Measurements from ENCODE around the gene FOXP1. TPM values are rescaled to one million over a fixed set of nuclear protein-coding genes. Genes with fewer than 3 reads are reported as not detected.

The FOXP1 gene
- total and polyA plus RNA-seq, 2 donors (not counting 1 experiment from before 2014, with no cell fraction given) = 91.1 to 508 TPM

- Histone ChIP-seq H2AFZ (ENCODE audit: insufficient read depth, low read depth, low read length, poor library complexity, severe bottlenecking) (no peak overlapping the region), H3K4me3 (ENCODE audit: control extremely low read depth in 1 of 5, extremely low read depth in 1 of 5, insufficient read depth in 1 of 5, low read depth in 2 of 5, low read length in 4 of 5) (no peak overlapping the region), H4K20me1 (ENCODE audit: control insufficient read depth, insufficient read depth, low read length, poor library complexity, severe bottlenecking) (peaks cover 61% of the 10 kb centered on the region), H3K9me3 (ENCODE audit: control extremely low read depth in 1 of 3, control insufficient read depth in 2 of 3, insufficient read depth in 1 of 3, low read length in 2 of 3) (no peaks in the 10 kb centered on the region), H3K4me2 (replicated peaks; ENCODE audit: low read depth, low read length, poor library complexity, severe bottlenecking) (no peak overlapping the region), H3K27ac (ENCODE audit: low read length in 2 of 2) (no peak overlapping the region), H3K36me3 (replicated peaks in 1 of 2; ENCODE audit: control extremely low read depth in 1 of 2, control insufficient read depth in 1 of 2, extremely low read depth in 1 of 2, insufficient read depth in 2 of 2, low read length in 1 of 2) (peaks cover 7 to 67% of the 10 kb centered on the region in 2 experiments), H3K4me1 (ENCODE audit: control insufficient read depth in 2 of 2, insufficient read depth in 2 of 2, low read length in 2 of 2) (peaks cover 8 to 10% of the 10 kb centered on the region in 2 donors), H3K79me2 (ENCODE audit: control insufficient read depth, insufficient read depth, low read length) (peaks cover 95% of the 10 kb centered on the region), H3K9ac (ENCODE audit: low read length) (no peak overlapping the region), H3K27me3 (replicated peaks in 1 of 4; ENCODE audit: control extremely low read depth in 1 of 4, control insufficient read depth in 3 of 4, insufficient read depth in 4 of 4, low read length in 3 of 4) (no peaks in the 10 kb centered on the region)
- DNase-seq (no peak), ATAC-seq (ENCODE audit: low read depth) (no peak)
- 95% methylated on average over 3 of the region's 6 CpGs for WGBS (ENCODE audit: insufficient coverage)
- intact Hi-C loops (cut with micrococcal nuclease) = no loop called here
- Mint-ChIP-seq H3K9me3 (ENCODE audit: insufficient read depth) (no peaks in the 10 kb centered on the region), H3K27ac (no peak overlapping the region), H3K4me1 (peaks cover 28% of the 10 kb centered on the region), H3K27me3 (no peaks in the 10 kb centered on the region), H3K4me3 (no peak overlapping the region)
- POLR2A ChIA-PET = no interaction called here
- CTCF ChIA-PET = no interaction called here
- TF ChIP-seq, protein P1, sequence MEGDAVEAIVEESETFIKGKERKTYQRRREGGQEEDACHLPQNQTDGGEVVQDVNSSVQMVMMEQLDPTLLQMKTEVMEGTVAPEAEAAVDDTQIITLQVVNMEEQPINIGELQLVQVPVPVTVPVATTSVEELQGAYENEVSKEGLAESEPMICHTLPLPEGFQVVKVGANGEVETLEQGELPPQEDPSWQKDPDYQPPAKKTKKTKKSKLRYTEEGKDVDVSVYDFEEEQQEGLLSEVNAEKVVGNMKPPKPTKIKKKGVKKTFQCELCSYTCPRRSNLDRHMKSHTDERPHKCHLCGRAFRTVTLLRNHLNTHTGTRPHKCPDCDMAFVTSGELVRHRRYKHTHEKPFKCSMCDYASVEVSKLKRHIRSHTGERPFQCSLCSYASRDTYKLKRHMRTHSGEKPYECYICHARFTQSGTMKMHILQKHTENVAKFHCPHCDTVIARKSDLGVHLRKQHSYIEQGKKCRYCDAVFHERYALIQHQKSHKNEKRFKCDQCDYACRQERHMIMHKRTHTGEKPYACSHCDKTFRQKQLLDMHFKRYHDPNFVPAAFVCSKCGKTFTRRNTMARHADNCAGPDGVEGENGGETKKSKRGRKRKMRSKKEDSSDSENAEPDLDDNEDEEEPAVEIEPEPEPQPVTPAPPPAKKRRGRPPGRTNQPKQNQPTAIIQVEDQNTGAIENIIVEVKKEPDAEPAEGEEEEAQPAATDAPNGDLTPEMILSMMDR (IDR thresholded peaks at IDR 0.05) = no peak
- no peak for TF ChIP-seq EZH2 (IDR thresholded peaks at IDR 0.05; ENCODE audit: borderline replicate concordance, insufficient read depth, low read depth, low read length, poor library complexity, severe bottlenecking)
Observed at GRCh38 chr3:71000483-71000882, 583.0 kb downstream of the FOXP1 start.

GRCh38 chr3:70999730-71000129 lies 583.8 kb downstream of the FOXP1 start:
- H3K4me1 ChIP-seq (ENCODE audit: control insufficient read depth in 2 of 2, insufficient read depth in 2 of 2, low read length in 2 of 2) = peaks cover 8 to 10% of the 10 kb centered on the region in 2 donors
- intact Hi-C loops (cut with micrococcal nuclease) = no loop called here
- peaks cover 95% of the 10 kb centered on the region for H3K79me2 ChIP-seq (ENCODE audit: control insufficient read depth, insufficient read depth, low read length)
- no peak overlapping the region for H3K27ac Mint-ChIP-seq
- no peaks in the 10 kb centered on the region for H3K9me3 Mint-ChIP-seq (ENCODE audit: insufficient read depth)
- DNase-seq = no peak
- no peaks in the 10 kb centered on the region for H3K27me3 ChIP-seq (replicated peaks in 1 of 4; ENCODE audit: control extremely low read depth in 1 of 4, control insufficient read depth in 3 of 4, insufficient read depth in 4 of 4, low read length in 3 of 4)
- H3K9ac ChIP-seq (ENCODE audit: low read length) = no peak overlapping the region
- no peak for TF ChIP-seq EZH2 (IDR thresholded peaks at IDR 0.05; ENCODE audit: borderline replicate concordance, insufficient read depth, low read depth, low read length, poor library complexity, severe bottlenecking)
- TF ChIP-seq, protein P1 (IDR thresholded peaks at IDR 0.05) = no peak
- H3K4me1 Mint-ChIP-seq = peaks cover 27% of the 10 kb centered on the region
- no peak for ATAC-seq (ENCODE audit: low read depth)
- ChIA-PET POLR2A (no interaction called here), CTCF (no interaction called here)
- H3K4me3 ChIP-seq (ENCODE audit: control extremely low read depth in 1 of 5, extremely low read depth in 1 of 5, insufficient read depth in 1 of 5, low read depth in 2 of 5, low read length in 4 of 5) = no peak overlapping the region
- peaks cover 68% of the 10 kb centered on the region for H4K20me1 ChIP-seq (ENCODE audit: control insufficient read depth, insufficient read depth, low read length, poor library complexity, severe bottlenecking)
- H3K4me3 Mint-ChIP-seq = no peak overlapping the region
- no CpG with 5 or more reads among the region's 4 CpGs for WGBS (ENCODE audit: insufficient coverage)
- no peak overlapping the region for H3K4me2 ChIP-seq (replicated peaks; ENCODE audit: low read depth, low read length, poor library complexity, severe bottlenecking)
- H3K36me3 ChIP-seq (replicated peaks in 1 of 2; ENCODE audit: control extremely low read depth in 1 of 2, control insufficient read depth in 1 of 2, extremely low read depth in 1 of 2, insufficient read depth in 2 of 2, low read length in 1 of 2) = peaks cover 7 to 73% of the 10 kb centered on the region in 2 experiments
- H2AFZ ChIP-seq (ENCODE audit: insufficient read depth, low read depth, low read length, poor library complexity, severe bottlenecking) = no peak overlapping the region
- H3K9me3 ChIP-seq (ENCODE audit: control extremely low read depth in 1 of 3, control insufficient read depth in 2 of 3, insufficient read depth in 1 of 3, low read length in 2 of 3) = no peaks in the 10 kb centered on the region
- H3K27me3 Mint-ChIP-seq = no peaks in the 10 kb centered on the region
- H3K27ac ChIP-seq (ENCODE audit: low read length in 2 of 2) = no peak overlapping the region

Measured in B cell (primary cell).